ENCODE results near the gene CYP3A5. TPM values are rescaled to one million over a fixed set of nuclear protein-coding genes. Genes with fewer than 3 reads are reported as not detected.
"Not testable (repeated sequence)": the region's sequence is repeated elsewhere in the genome, so short reads cannot be mapped to it uniquely, and the experiment has no call there.

The CYP3A5 gene
- total RNA-seq, 1 donor from 2014 or later, result 15.1 TPM

DNA sequence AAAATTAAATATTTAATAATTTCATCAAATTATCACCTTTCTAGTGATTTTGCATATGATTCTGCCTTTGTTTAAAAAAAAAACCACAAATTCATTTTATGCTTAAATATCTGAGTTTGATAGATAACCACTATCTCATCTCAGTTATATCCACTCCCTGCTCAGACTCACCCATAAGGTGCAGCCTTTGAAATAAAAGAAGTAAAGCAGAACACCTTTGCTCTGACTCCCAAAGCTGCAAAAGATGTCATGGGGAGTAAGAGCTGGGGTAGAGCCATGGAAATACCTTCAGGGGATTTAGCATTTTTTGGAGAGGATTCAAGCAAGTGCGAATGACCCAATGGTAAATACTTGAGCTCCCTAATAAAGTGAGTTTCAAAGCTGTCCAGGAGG lies 15.1 kb upstream of the CYP3A5 start:
- ATAC-seq (no peak), DNase-seq (no peak)
- intact Hi-C loops (cut with DNase I), result no loop called here
- TF ChIP-seq, protein P1, sequence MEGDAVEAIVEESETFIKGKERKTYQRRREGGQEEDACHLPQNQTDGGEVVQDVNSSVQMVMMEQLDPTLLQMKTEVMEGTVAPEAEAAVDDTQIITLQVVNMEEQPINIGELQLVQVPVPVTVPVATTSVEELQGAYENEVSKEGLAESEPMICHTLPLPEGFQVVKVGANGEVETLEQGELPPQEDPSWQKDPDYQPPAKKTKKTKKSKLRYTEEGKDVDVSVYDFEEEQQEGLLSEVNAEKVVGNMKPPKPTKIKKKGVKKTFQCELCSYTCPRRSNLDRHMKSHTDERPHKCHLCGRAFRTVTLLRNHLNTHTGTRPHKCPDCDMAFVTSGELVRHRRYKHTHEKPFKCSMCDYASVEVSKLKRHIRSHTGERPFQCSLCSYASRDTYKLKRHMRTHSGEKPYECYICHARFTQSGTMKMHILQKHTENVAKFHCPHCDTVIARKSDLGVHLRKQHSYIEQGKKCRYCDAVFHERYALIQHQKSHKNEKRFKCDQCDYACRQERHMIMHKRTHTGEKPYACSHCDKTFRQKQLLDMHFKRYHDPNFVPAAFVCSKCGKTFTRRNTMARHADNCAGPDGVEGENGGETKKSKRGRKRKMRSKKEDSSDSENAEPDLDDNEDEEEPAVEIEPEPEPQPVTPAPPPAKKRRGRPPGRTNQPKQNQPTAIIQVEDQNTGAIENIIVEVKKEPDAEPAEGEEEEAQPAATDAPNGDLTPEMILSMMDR (IDR thresholded peaks at IDR 0.05), result no peak
- no peak overlapping the region for H3K27ac ChIP-seq
- no peaks in the 10 kb centered on the region for H3K27me3 ChIP-seq
- no peak overlapping the region for H3K4me3 ChIP-seq
- H3K36me3 ChIP-seq, result no peaks in the 10 kb centered on the region
- no peaks in the 10 kb centered on the region for H3K4me1 ChIP-seq
- no peaks in the 10 kb centered on the region for H3K9me3 ChIP-seq

DNA sequence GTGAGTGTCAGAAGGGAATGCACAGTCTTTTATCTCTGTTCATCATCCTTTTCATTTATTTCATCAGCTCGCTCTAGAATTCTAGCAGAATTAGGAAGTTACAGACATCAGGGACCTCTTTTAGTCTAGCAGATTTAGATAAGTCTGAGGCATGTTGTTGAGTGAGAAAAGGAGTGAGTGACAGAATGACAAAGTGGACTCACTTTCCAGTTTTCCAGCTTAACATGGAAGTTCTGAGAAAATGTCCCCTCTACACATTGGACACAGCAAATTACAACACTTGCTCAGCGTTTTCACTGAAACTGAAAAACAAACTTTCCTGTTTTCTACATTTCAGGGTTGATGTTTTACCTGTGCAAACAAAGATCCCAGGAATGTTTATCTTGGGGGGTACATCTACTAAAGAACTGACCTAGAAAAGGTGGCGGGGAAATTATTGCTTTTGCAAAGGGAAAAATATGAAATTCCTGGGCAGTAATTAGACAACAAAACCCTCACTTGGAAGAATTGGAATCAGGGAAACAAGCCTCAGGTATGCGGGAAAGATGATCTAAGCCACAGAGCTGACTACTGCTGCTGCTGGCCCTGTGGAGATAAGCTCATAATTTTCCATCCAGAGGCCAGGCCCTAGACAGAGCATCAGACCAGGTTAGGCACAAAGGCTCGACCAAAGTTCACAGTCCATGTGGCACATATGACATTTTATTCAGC lies 14.6 kb upstream of the CYP3A5 start:
- intact Hi-C loops (cut with DNase I), result no loop called here
- H3K27ac ChIP-seq, result no peak overlapping the region
- H3K4me1 ChIP-seq, result no peaks in the 10 kb centered on the region
- TF ChIP-seq, protein P1 (IDR thresholded peaks at IDR 0.05), result no peak
- no peaks in the 10 kb centered on the region for H3K27me3 ChIP-seq
- DNase-seq, result no peak
- H3K4me3 ChIP-seq, result no peak overlapping the region
- no peak for ATAC-seq
- no peaks in the 10 kb centered on the region for H3K9me3 ChIP-seq
- H3K36me3 ChIP-seq, result no peaks in the 10 kb centered on the region

DNA sequence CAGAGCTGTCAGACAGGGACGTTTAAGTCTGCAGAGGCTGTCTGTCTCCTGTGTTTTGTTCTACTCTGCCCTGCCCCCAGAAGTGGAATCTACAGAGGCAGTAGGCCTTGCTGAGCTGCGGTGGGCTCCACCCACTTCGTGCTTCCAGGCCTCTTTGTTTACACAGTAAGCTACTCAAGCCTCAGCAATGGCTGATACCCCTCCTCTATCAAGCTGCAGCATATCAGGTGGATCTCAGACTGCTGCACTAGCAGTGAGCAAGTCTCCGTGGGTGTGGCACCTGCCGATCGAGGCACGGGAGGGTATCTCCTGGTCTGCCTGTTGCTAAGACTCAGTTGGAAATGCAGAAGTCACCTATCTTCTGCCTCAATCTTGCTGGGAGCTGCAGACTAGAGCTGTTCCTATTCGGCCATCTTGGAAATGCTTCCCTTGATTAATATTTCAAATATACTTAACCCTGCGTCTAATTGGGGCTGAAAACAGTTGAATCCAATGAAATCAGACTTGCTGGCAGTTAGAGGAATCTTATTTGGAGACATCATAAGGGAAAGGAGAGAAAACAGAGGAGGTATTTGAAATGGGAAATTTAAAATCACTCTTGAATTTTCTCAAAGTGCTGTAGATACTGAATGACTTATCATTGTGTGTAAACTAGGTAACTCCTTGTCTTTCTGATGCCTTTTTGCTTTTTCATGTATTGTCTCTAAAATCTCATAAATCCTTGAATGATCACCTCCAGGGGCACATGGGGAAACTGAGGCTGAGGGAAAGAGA lies 13.8 kb upstream of the CYP3A5 start:
- TF ChIP-seq, protein P1 (IDR thresholded peaks at IDR 0.05), result no peak
- Histone ChIP-seq H3K9me3 (no peaks in the 10 kb centered on the region), H3K27me3 (no peaks in the 10 kb centered on the region), H3K4me3 (no peak overlapping the region), H3K36me3 (no peaks in the 10 kb centered on the region), H3K27ac (no peak overlapping the region), H3K4me1 (no peaks in the 10 kb centered on the region)
- DNase-seq (no peak), ATAC-seq (peak; percentile 69)
- intact Hi-C loops (cut with DNase I), result no loop called here

DNA sequence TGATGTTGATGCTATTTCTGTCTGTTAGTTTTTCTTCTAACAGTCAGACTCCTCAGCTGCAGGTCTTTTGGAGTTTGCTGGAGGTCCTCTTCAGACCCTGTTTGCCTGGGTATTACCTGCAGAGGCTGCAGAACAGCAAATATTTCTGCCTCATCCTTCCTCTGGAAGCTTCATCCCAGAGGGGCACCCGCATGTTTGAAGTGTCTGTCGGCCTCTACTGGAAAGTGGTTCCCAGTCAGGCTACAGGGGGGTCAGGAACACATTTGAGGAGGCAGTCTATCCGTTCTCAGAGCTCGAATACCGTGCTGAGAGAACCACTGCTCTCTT lies 13.3 kb upstream of the CYP3A5 start:
- Histone ChIP-seq H3K36me3 (no peaks in the 10 kb centered on the region), H3K4me3 (no peak overlapping the region), H3K9me3 (no peaks in the 10 kb centered on the region), H3K27me3 (no peaks in the 10 kb centered on the region), H3K4me1 (no peaks in the 10 kb centered on the region), H3K27ac (no peak overlapping the region)
- DNase-seq, result no peak
- TF ChIP-seq, protein P1 (IDR thresholded peaks at IDR 0.05), result no peak
- ATAC-seq, result no peak
- intact Hi-C loops (cut with DNase I), result no loop called here

DNA sequence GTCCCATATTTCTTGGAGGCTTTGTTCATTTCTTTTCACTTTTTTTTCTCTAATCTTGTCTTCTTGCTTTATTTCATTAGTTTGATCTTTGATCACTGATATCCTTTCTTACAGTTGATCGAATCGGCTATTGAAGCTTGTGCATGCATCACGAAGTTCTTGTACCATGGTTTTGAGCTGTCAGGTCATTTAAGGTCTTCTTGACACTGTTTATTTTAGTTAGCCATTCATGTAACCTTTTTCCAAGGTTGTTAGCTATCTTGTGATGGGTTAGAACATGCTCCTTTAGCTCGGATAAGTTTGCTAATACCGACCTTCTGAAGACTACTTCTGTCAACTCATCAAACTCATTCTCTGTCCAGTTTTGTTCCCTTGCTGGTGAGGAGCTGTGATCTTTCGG lies 12.8 kb upstream of the CYP3A5 start:
- H3K27ac ChIP-seq; H3K27me3 ChIP-seq; H3K36me3 ChIP-seq; H3K9me3 ChIP-seq; H3K4me3 ChIP-seq; ATAC-seq; DNase-seq; H3K4me1 ChIP-seq; intact Hi-C loops (cut with DNase I): not testable (repeated sequence)

DNA sequence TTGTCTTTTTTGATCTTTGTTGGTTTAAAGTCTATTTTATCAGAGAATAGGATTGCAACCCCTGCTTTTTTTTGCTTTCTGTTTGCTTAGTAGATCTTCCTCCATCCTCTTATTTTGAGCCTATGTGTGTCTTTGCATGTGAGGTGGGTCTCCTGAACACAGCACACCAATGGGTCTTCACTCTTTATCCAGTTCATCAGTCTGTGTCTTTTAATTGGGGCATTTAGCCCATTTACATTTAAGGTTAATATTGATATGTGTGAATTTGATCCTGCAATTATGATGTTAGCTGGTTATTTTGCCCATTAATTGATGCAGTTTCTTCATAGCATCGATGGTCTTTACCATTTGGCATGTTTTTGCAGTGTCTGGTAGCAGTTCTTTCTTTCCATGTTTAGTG lies 11.9 kb upstream of the CYP3A5 start:
- ATAC-seq; H3K27me3 ChIP-seq; H3K27ac ChIP-seq; H3K9me3 ChIP-seq; H3K4me3 ChIP-seq; DNase-seq; intact Hi-C loops (cut with DNase I); H3K4me1 ChIP-seq; H3K36me3 ChIP-seq: not testable (repeated sequence)

DNA sequence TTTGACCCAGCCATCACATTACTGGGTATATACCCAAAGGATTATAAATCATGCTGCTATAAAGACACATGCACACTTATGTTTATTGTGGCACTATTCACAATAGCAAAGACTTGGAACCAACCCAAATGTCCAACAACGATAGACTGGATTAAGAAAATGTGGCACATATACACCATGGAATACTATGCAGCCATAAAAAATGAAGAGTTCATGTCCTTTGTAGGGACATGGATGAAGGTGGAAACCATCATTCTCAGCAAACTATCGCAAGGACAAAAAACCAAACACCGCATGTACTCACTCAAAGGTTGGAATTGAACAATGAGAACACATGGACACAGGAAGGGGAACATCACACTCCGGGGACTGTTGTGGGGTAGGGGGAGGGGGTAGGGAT lies 11.1 kb upstream of the CYP3A5 start:
- intact Hi-C loops (cut with DNase I); H3K4me1 ChIP-seq; DNase-seq; ATAC-seq; H3K36me3 ChIP-seq; H3K4me3 ChIP-seq; H3K27me3 ChIP-seq; H3K9me3 ChIP-seq; H3K27ac ChIP-seq: not testable (repeated sequence)

DNA sequence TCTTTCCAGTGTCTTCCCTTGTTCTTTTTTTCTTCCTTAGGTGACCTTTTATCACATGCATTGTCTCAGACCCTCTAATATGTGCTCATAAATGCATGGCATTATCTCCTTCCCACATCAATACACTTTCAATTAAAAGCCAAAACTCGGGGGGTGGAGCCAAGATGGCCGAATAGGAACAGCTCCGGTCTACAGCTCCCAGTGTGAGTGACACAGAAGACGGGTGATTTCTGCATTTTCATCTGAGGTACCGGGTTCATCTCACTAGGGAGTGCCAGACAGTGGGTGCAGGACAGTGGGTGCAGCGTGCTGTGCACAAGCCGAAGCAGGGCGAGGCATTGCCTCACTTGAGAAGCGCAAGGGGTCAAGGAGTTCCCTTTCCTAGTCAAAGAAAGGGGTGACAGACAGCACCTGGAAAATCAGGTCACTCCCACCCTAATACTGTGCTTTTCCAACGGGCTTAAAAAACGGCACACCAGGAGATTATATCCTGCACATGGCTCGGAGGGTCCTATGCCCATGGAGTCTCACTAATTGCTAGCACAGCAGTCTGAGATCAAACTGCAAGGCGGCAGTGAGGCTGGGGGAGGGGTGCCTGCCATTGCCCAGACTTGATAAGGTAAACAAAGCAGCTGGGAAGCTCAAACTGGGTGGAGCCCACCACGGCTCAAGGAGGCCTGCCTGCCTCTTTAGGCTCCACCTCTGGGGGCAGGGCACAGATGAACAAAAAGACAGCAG lies 6.2 kb upstream of the CYP3A5 start:
- ATAC-seq; H3K9me3 ChIP-seq; H3K27ac ChIP-seq; intact Hi-C loops (cut with DNase I); H3K4me1 ChIP-seq; H3K36me3 ChIP-seq; DNase-seq; H3K27me3 ChIP-seq; H3K4me3 ChIP-seq: not testable (repeated sequence)
